C4-2B (cell line): Measurements from ENCODE around the gene CA10.

Experiments
- H3K27ac ChIP-seq: fragments of 450-650 bp; 2 replicates; pipeline ENCODE4 v1.5.1; 2017
- ZFX ChIP-seq: fragments of 450-650 bp; IDR thresholded peaks from 2 replicates; pipeline ENCODE4 v1.6.1; 2017
- TF ChIP-seq, protein P1 (sequence below): fragments of 450-650 bp; conservative IDR thresholded peaks from 2 replicates; pipeline ENCODE4 v1.5.1; 2017; ENCODE audit warnings: mild to moderate bottlenecking

The CA10 gene

DNA sequence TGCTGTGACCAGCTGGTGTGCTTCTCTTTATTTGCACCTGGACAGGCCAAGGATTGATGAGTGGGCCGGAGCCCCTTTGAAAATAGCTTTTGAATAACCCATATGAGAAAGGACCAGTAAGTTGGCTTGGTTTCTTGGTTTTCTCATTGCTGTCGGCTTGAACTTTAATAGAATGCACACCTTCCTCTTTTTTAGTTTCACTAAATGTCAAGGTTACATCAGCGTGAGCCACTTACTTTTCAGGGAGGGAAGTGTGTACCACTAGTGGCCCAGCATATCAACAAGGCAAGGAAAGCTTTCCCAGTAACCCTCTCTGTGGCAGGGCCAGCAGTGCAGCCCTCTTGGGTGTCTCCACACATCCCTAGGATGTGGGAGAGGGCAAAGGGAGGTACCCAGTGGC, 433.3 kb downstream of the CA10 start:
- TF ChIP-seq ZFX = no peak
- TF ChIP-seq, protein P1, sequence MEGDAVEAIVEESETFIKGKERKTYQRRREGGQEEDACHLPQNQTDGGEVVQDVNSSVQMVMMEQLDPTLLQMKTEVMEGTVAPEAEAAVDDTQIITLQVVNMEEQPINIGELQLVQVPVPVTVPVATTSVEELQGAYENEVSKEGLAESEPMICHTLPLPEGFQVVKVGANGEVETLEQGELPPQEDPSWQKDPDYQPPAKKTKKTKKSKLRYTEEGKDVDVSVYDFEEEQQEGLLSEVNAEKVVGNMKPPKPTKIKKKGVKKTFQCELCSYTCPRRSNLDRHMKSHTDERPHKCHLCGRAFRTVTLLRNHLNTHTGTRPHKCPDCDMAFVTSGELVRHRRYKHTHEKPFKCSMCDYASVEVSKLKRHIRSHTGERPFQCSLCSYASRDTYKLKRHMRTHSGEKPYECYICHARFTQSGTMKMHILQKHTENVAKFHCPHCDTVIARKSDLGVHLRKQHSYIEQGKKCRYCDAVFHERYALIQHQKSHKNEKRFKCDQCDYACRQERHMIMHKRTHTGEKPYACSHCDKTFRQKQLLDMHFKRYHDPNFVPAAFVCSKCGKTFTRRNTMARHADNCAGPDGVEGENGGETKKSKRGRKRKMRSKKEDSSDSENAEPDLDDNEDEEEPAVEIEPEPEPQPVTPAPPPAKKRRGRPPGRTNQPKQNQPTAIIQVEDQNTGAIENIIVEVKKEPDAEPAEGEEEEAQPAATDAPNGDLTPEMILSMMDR = no peak
- H3K27ac ChIP-seq = no peak overlapping the region

DNA sequence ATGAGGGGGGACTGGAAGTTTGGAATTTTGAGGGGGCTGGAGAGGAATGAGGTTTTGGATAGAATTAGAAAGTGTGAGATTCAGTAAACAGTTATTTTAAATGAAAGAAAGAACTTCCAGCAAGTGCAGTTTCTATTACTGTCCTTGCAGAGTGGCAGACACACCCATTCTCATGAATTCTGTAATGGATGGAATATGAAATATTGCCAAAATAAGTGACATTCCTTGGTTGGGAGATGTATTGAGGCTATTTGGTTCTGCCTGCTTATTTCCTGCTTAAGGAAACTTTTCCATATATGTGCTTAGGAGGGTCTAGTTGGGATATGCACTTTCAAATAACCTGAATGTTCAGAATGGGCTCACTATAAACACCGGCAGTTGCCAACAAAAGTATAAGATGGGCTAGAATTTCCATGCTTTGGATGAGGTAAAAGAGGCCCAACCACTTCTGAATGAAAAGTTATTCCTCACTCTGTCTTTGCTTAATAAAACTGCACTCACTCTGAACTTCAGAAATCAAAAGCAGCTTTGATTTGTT, 434.4 kb downstream of the CA10 start:
- TF ChIP-seq, protein P1 = no peak
- no peak overlapping the region for H3K27ac ChIP-seq

DNA sequence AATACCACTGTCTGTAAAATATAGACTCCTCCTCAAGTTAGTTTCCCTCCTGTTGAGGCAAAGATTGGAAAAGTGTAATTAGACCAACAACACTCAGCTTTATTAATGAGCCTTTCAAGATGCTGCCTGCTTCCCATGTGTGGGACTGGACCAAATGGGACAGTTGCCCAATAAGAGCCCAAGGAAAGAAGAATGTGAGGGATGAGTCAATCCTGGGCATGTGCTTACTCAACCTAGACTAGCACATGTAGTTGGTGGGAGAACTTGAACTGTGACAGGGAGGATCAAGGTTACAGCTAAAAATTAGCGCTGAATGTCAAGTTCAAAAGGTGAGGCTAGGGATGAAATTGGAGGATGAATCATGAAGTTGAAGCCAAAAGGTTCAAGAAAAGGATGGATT, 435.5 kb downstream of the CA10 start:
- TF ChIP-seq ZFX = no peak
- TF ChIP-seq, protein P1 = no peak
- no peak overlapping the region for H3K27ac ChIP-seq

DNA sequence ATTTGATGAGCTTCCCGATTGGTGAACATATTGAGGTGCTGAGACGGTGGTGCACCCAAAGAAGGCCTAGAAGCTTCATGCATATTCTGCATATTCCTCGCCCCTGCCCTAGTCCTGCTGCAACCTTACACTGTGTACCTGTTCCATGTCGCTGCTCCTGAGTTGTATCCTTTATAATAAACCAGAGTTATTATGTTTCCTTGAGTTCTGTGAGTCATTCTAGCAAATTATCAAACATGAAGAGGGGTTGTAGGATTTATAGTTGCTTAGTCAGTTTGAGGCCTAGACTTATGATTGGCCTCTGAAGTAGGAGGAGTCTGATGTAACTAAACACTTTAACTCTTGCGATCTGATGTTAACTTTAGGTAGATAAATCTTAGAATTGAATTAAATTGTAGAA, 436.8 kb downstream of the CA10 start:
- H3K27ac ChIP-seq = no peak overlapping the region
- TF ChIP-seq, protein P1 = no peak
- TF ChIP-seq ZFX = no peak

DNA sequence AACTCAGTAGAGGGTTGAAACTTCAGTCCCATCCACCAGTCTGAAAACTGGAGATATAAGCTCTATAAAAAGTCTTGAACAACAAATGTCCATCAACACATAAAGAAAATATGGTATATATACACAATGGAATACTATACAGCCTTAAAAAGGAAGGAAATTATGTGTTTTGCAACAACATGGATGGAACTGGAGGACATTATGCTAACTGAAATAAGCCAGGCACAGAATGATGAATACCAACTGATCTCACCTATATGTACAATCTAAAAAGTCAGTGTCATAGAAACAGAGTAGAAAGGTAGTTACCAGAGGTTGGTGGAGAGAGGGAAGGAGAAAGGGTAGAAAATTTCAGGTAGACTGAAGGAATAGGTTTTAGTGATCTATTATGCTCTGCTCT, 438.1 kb downstream of the CA10 start:
- no peak for TF ChIP-seq ZFX
- TF ChIP-seq, protein P1 = no peak
- H3K27ac ChIP-seq = no peak overlapping the region

DNA sequence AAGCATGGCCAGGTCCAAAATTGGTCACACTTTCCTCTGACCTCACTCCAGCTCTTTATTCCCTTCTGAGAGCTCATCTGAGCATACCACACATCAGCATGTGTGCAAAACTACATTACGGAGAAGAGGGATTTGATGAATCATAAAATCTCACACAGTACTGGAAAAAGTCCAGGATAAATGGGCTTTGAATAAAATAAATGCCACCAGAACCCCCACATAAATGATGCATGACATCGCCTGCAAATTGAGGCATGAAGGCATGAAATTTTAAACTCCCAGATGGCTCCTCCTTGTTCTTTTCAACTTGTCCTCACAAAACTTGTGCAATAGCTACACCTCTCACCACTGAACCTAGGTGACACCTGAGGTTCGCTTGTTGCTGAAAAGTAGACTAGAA, 439.5 kb downstream of the CA10 start:
- no peak overlapping the region for H3K27ac ChIP-seq
- TF ChIP-seq, protein P1 = no peak
- no peak for TF ChIP-seq ZFX

DNA sequence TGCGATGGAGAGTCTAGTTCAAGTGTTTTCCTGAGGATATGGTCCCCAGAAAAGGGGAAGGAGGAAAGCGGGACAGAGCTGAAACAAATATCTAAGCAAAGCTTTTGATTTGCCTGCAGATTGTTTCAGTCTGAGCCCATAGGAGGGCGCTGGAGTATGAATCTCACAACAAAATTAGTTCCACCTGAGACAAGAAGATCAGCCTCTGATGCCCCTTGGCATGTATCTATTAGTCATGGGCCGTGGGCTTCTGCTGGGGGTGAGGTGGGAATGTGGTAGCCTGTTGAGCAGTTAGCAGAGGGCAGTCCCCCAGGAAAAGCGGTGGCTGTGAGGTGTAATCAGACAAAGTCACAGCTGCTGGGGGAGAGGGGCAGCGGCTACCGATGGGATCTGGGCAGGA, 446.9 kb downstream of the CA10 start:
- TF ChIP-seq, protein P1 = no peak
- TF ChIP-seq ZFX = no peak
- H3K27ac ChIP-seq = no peak overlapping the region
